Measurements from ENCODE around the gene PEAK1.

PEAK1 gene

DNA sequence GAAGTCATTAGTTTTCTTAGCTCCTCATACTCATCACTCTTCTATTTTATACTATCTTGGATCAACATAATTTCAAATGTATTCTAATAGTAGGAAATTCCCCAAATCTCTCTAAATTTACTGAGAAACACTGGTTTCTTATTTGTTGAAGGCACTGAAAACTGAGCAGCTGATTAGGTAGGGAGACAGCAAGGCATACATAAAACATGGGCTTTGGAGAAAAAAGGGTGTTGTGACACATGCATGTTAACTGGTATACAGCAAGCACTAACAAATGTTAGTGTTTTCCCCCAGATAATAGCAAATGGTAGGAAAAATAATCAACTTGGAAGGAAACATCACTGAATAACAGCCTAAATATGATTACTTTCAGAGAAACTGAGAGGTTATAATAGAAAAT lies 223.5 kb downstream of the PEAK1 start:
- TF ChIP-seq, protein P1, sequence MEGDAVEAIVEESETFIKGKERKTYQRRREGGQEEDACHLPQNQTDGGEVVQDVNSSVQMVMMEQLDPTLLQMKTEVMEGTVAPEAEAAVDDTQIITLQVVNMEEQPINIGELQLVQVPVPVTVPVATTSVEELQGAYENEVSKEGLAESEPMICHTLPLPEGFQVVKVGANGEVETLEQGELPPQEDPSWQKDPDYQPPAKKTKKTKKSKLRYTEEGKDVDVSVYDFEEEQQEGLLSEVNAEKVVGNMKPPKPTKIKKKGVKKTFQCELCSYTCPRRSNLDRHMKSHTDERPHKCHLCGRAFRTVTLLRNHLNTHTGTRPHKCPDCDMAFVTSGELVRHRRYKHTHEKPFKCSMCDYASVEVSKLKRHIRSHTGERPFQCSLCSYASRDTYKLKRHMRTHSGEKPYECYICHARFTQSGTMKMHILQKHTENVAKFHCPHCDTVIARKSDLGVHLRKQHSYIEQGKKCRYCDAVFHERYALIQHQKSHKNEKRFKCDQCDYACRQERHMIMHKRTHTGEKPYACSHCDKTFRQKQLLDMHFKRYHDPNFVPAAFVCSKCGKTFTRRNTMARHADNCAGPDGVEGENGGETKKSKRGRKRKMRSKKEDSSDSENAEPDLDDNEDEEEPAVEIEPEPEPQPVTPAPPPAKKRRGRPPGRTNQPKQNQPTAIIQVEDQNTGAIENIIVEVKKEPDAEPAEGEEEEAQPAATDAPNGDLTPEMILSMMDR (conservative IDR thresholded peaks at IDR 0.05; ENCODE audit: low read depth, low read length), result no peak
- no peak for DNase-seq (ENCODE audit: low read depth)

DNA sequence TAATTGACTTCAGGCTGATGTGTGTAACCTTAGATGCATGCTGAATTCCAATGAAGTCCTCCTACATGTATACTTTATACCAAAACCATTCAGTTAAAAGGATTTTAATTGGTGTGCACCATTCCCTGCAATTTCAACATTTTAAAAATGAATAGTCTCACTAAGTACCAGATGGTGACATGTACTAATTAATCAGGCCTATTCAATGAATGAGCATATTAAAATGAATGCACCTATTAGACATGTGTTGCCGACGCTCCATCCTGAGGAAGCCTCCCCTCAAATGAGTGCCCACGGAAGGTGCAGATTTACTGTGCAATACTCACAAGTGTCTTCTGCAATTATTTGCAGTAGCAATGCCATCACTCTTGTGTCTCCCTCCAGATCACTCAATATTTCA lies 224.3 kb downstream of the PEAK1 start:
- no peak for DNase-seq (ENCODE audit: low read depth)
- TF ChIP-seq, protein P1 (conservative IDR thresholded peaks at IDR 0.05; ENCODE audit: low read depth, low read length), result no peak
- no peak overlapping the region for H3K4me3 ChIP-seq (ENCODE audit: low read depth, low read length)

More for the DNA sequence above, 223.5 kb downstream of the PEAK1 start:
- H3K4me3 ChIP-seq (ENCODE audit: low read depth, low read length), result no peak overlapping the region

DNA sequence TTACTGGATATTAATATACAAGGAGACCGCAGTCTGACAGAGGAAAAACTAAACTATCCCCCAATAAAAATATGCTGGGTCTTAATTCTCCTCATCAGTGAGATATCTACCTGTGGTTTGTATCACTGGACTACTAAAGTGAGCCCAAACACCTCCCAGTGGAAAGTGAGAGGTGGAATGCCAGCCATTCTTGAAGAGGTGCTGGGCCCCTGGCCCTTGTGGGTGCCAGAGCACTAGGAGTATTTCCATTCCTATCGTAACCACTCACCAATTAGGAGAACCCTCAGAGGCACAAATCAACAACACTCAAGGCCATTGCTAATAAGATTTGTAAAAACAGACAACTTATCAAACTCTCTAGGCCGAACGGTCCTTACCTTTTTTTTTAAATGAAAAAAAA lies 227.5 kb downstream of the PEAK1 start:
- TF ChIP-seq, protein P1 (conservative IDR thresholded peaks at IDR 0.05; ENCODE audit: low read depth, low read length), result no peak
- no peak for DNase-seq (ENCODE audit: low read depth)

DNA sequence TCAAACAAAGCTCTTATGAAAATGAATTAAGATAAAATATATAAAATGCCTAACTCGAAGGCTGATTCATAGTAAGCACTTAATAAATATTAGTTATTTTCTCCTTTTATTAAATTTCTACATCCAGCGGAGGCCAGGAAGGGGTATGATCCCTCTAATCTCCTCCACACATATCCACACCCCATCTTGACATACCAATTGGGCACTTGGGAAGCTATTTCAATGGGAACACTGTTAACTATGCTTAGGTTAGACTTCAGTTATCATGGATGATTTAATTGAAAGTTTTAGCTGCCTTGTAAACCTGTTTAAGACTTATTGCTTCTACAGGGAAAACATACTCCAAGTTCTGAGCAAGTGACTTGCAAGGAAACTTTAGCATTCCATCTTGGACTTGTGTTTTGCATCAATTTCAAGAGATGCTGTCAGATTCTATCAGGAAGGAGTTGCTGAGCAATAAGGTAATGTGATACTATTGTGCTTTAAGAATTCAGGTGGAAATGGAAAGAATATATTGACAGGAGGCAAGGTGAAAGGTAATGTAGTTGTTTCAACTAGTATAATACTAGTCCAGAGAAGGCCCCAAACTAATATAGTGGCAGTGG lies 228.6 kb downstream of the PEAK1 start:
- no peak overlapping the region for H3K4me3 ChIP-seq (ENCODE audit: low read depth, low read length)
- no peak for DNase-seq (ENCODE audit: low read depth)
- TF ChIP-seq, protein P1 (conservative IDR thresholded peaks at IDR 0.05; ENCODE audit: low read depth, low read length), result no peak

More for the DNA sequence above, 227.5 kb downstream of the PEAK1 start:
- H3K4me3 ChIP-seq (ENCODE audit: low read depth, low read length), result no peak overlapping the region

DNA sequence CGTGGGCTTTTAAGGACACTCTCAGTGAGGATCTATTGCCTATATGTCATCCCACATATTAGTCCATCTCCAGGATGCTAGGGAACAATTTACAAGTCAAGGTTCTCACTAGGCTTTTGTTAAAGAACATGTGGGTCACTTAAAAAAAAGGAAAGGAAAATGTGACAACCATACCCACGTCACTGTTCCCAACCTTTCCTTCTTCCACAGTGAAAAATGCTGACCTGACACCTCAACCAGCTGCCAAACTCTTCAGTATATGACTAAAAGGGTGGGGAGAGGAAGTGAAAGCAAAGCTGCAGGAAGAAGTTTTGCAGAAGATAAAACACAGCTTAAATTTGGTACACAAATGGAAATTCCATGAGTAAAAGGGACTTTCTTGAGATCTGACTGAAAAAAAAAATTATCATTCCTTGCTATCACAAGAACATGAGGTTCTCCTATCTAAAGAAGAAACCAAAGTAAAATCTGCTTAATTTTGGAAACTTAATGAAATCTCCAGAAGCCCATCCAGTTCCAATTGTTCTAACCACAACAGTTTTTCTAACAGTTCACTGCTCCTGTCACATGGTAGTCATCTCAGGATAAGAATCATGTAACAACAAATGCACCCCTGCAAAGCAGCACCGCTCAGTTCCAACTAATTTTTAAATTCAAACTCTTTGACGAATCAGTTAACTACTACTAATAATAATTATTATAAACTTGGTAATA lies 232.0 kb downstream of the PEAK1 start:
- no peak overlapping the region for H3K4me3 ChIP-seq (ENCODE audit: low read depth, low read length)
- TF ChIP-seq, protein P1 (conservative IDR thresholded peaks at IDR 0.05; ENCODE audit: low read depth, low read length), result no peak
- DNase-seq (ENCODE audit: low read depth), result peak; percentile 79

DNA sequence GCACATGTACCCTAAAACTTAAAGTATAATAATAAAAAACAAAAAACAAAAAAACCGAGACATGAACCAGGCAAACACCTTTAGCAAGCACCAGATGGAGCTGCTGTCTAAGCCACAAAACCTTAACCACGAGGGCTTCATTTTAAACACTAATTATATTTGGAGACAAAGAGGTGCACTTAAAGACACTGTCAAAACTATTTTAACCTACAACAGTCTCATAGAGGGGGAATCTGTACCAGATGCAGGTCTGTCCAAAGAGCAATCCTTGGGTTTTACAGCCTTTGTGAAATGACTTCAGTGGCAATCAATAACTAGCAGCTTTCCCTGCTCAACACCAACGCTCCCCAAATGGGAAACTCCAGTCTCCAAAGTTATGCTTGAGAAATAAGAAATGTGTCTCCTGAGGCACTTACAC lies 233.3 kb downstream of the PEAK1 start:
- TF ChIP-seq, protein P1 (conservative IDR thresholded peaks at IDR 0.05; ENCODE audit: low read depth, low read length), result peak; percentile 79
- peak; percentile 81 for DNase-seq (ENCODE audit: low read depth)
- H3K4me3 ChIP-seq (ENCODE audit: low read depth, low read length), result no peak overlapping the region
